Tibial nerve (tissue), 4 donors: ENCODE data around the gene SLC9A3. TPM values are rescaled to one million over a fixed set of nuclear protein-coding genes. Genes with fewer than 3 reads are reported as not detected.

Experiments
- DNase-seq, 2 donors: peaks; one replicate each; pipeline ENCODE4 v3.0.0-alpha.2; 2019; ENCODE audit warnings: low spot score in 2 of 2
- H3K27ac ChIP-seq, 4 donors: fragments of 200-600 bp; sonication (generic) in 3 of 4; one replicate each; pipeline ENCODE4 v1.5.1; 2017 to 2019; ENCODE audit warnings: mild to moderate bottlenecking in 1 of 4
- H3K27me3 ChIP-seq, 2 donors: fragments of 200-600 bp; sonication (generic) in 1 of 2; one replicate each; pipeline versions ENCODE4 v1.5.1 to v1.6.0; 2017 to 2019
- H3K36me3 ChIP-seq, 3 donors: fragments of 200-600 bp; sonication (generic); one replicate each; pipeline ENCODE4 v1.5.1; 2018 to 2019
- H3K4me1 ChIP-seq, 4 donors: fragments of 200-600 bp; sonication (generic) in 3 of 4; one replicate each; pipeline ENCODE4 v1.5.1; 2017 to 2019
- H3K4me3 ChIP-seq, 4 donors: fragments of 200-600 bp; sonication (generic) in 3 of 4; one replicate each; pipeline ENCODE4 v1.5.1; 2017 to 2019; ENCODE audit warnings: mild to moderate bottlenecking in 1 of 4, moderate library complexity in 1 of 4
- H3K9me3 ChIP-seq, 4 donors: fragments of 200-600 bp; sonication (generic) in 3 of 4; one replicate each; pipeline ENCODE4 v1.5.1; 2017 to 2019
- CTCF ChIP-seq, 5 experiments: fragments of 200-600 bp in 3 of 5; fragments of 450-650 bp in 2 of 5; sonication (generic) in 3 of 5; IDR thresholded peaks; one replicate each; pipeline ENCODE4 v1.5.1; 2016 to 2019; ENCODE audit warnings: antibody characterized with exemption in 5 of 5, mild to moderate bottlenecking in 3 of 5, moderate library complexity in 2 of 5
- EP300 ChIP-seq, 2 donors: sonication (generic); formaldehyde crosslinking; IDR thresholded peaks; one replicate each; pipeline ENCODE4 v1.6.1; 2017; ENCODE audit warnings: antibody characterized with exemption in 2 of 2, mild to moderate bottlenecking in 1 of 2
- POLR2A ChIP-seq, 2 donors: fragments of 450-650 bp; IDR thresholded peaks; one replicate each; pipeline ENCODE4 v1.6.1; 2017; ENCODE audit warnings: antibody characterized with exemption in 2 of 2, mild to moderate bottlenecking in 2 of 2, moderate library complexity in 2 of 2
- WGBS, 2 donors: methylation state at CpG; one replicate each; pipeline ENCODE4 v1.1.5; 2018; 5-methylcytosine and 5-hydroxymethylcytosine counted together
- total RNA-seq, 4 donors: library from RNA; depleted of rRNA; stranded (reverse); fragments of >200 nt; gene quantifications; one replicate each; pipeline ENCODE4 v1.1.0, GENCODE V29; 2016

The SLC9A3 gene
- total RNA-seq, 4 donors from 2014 or later, result 11.4 to 32.7 (median 17.9) TPM

- Histone ChIP-seq H3K36me3 (no peaks in the 10 kb centered on the region), H3K9me3 (peaks cover 0 to 11% (median 0%) of the 10 kb centered on the region in 4 donors), H3K4me1 (no peaks in the 10 kb centered on the region), H3K27ac (no peak overlapping the region), H3K4me3 (no peak overlapping the region), H3K27me3 (peaks cover 0 to 26% of the 10 kb centered on the region in 2 donors)
- 74% methylated on average over 26 of the region's 27 CpGs for WGBS, 2 donors
- DNase-seq, result no peak
- TF ChIP-seq POLR2A (IDR thresholded peaks at IDR 0.05) (no peak), EP300 (IDR thresholded peaks at IDR 0.05) (no peak), CTCF (IDR thresholded peaks at IDR 0.05) (no peak)
These were observed 44.0 kb upstream of the SLC9A3 start for GRCh38 chr5:568061-568781.

- Histone ChIP-seq H3K4me3 (no peak overlapping the region), H3K27me3 (peaks cover 0 to 26% of the 10 kb centered on the region in 2 donors), H3K36me3 (no peaks in the 10 kb centered on the region), H3K9me3 (peaks cover 0 to 11% (median 0%) of the 10 kb centered on the region in 4 donors), H3K4me1 (no peaks in the 10 kb centered on the region), H3K27ac (no peak overlapping the region)
- WGBS, 2 donors, result 78 to 82% methylated on average over 13 of the region's 13 CpGs
- no peak for TF ChIP-seq EP300 (IDR thresholded peaks at IDR 0.05)
- no peak for TF ChIP-seq POLR2A (IDR thresholded peaks at IDR 0.05)
- TF ChIP-seq CTCF (IDR thresholded peaks at IDR 0.05), result no peak
- DNase-seq, result no peak
These were observed 43.4 kb upstream of the SLC9A3 start for GRCh38 chr5:567664-568060.

- H3K4me3 ChIP-seq, result no peak overlapping the region
- peaks cover 0 to 11% (median 0%) of the 10 kb centered on the region in 4 donors for H3K9me3 ChIP-seq
- no peaks in the 10 kb centered on the region for H3K4me1 ChIP-seq
- no peaks in the 10 kb centered on the region for H3K36me3 ChIP-seq
- H3K27me3 ChIP-seq, result peaks cover 0 to 26% of the 10 kb centered on the region in 2 donors
- DNase-seq, result no peak
- WGBS, 2 donors, result 86 to 96% methylated on average over 16 of the region's 16 CpGs
- no peak overlapping the region for H3K27ac ChIP-seq
- TF ChIP-seq CTCF (IDR thresholded peaks at IDR 0.05), result no peak
- no peak for TF ChIP-seq EP300 (IDR thresholded peaks at IDR 0.05)
- no peak for TF ChIP-seq POLR2A (IDR thresholded peaks at IDR 0.05)
These were observed 42.5 kb upstream of the SLC9A3 start for GRCh38 chr5:566636-567309.

GRCh38 chr5:565782-566440 lies 41.7 kb upstream of the SLC9A3 start:
- Histone ChIP-seq H3K9me3 (peaks cover 0 to 11% (median 0%) of the 10 kb centered on the region in 4 donors), H3K36me3 (no peaks in the 10 kb centered on the region), H3K4me1 (no peaks in the 10 kb centered on the region), H3K27me3 (peaks cover 0 to 35% of the 10 kb centered on the region in 2 donors), H3K27ac (no peak overlapping the region), H3K4me3 (peak overlapping the region in 1 of 4 donors; percentile 3)
- WGBS, 2 donors, result 33 to 40% methylated on average over 11 to 12 of the region's 20 CpGs
- DNase-seq, result no peak
- TF ChIP-seq POLR2A (IDR thresholded peaks at IDR 0.05), result no peak
- no peak for TF ChIP-seq CTCF (IDR thresholded peaks at IDR 0.05)
- no peak for TF ChIP-seq EP300 (IDR thresholded peaks at IDR 0.05)
